Measurements from ENCODE around the gene DAAM2. TPM values are rescaled to one million over a fixed set of nuclear protein-coding genes. Genes with fewer than 3 reads are reported as not detected.

The DAAM2 gene
- total RNA-seq, 1 experiment from 2014 or later: 1.6 TPM

DNA sequence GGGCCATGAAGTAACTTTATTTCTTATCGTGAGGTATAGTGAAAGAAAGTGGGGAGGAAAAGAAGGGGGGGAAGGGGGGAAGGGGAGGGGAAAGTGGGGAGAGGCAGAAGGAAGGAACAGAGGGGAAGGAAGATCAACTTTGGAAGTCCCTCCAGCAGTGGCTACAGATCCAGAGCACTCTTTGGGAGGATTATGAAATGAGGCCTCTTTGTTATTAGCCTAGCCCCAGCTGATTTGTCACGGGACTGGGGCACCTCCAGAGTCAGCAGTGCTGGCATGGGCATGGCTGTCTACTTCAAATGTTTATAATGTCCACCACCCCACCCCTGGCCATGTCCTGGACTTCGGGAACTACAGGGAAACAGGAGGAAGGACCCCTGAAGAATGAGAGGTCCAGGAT lies 134.5 kb downstream of the DAAM2 start:
- peak; percentile 33 for DNase-seq (ENCODE audit: low read depth)

DNA sequence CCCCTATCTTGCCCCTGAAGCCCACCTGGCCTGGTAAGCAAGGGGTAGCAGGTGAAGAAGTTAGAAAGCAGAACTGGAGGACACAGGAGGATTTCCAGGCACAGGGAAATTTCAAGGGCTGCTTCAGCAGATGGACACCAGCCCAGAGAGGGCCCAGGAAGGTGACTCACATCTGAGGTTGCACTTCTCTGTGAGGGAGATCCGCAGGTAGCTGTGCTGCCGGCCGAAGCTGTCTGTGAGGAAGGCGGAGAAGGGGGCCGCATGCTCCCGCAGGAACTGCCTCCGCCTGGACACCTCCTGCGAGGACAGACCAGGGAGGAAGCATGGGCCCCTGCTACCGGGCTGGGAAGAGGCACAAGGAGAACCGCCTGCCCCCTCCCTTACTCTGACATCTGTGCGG lies 135.0 kb downstream of the DAAM2 start:
- peak; percentile 67 for DNase-seq (ENCODE audit: low read depth)

DNA sequence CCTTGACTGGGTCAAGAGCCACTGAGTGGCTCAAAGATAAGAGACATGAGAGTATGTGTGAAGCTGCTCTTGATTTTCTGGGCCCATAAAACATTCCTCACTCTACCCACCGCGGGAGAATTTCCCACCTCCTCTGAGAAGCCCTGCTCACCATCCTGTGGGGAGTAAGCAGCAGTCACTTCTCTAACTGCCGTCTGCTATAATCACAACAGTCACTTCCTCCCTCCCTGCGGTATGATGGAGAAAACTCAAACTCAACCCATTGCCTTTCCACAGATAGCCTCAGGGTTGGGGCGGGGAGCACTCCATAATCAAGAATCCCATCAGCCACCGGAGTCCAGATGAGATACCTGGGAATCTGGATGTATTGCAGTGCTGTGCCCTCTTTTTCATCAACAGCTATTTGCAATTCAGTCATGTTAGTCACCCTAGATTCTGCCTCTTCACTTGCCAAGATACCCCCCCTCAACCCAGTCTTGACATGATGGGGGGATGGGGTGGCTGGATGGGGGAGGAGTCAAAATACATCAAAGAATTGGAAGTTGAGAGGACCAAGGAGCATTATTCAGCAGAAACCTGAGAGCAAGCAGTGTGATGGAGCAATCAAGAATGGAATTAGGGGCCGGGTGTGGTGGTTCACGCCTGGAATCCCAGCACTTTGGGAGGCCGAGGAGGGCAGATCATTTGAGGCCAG lies 137.0 kb downstream of the DAAM2 start:
- DNase-seq (ENCODE audit: low read depth): peak; percentile 45

DNA sequence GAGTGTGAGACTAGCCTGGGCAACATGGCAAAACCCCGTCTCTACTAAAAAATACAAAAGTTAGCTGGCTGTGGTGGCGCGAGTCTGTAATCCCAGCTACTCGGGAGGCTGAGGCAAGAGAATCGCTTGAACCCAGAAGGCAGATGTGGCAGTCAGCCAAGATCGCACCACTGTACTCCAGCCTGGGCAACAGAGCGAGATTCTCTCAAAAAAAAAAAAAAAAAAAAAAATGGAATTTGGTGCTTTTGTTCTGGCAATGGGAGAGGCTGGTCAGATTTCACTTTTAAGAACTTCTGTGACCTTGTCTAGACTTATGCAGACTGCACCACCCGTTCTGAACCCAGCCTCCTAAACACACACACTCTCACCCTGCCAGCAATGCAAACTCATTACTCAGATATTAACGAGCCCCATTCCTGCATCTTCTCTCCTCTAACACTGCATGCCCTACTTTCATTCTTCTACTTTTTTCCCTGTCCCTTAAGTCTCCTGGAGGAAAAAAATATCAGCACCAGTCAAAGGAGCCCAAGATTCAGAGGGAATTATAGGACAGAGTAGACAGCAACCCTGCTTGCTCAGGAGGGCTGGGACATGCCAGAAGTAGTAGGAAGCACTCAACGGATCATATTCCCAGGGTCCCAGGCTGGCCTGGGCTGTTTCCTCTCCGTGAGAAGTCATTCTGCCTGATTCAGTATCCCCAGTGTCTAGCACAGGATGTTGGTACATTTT lies 137.7 kb downstream of the DAAM2 start:
- DNase-seq (ENCODE audit: low read depth): peak; percentile 58

DNA sequence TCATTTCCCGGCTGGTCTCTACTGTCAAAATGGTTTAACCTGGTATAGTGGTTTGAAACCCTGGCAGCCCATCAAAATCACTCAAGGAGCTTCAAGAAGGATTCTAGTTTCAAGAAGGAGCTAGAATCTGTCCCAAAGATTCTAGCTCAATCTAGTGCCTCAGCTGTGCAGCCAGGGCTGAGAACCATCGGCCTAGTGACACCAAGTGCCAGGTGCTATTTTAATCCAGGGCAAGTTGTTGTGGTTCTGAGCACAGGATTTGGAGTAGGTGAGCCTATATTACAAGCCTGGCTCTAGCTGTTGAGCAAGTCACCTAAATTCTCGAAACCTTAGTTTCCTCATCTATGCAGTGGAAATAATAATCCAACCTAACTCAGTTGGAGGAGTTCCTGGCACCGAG lies 138.4 kb downstream of the DAAM2 start:
- DNase-seq (ENCODE audit: low read depth): no peak

DNA sequence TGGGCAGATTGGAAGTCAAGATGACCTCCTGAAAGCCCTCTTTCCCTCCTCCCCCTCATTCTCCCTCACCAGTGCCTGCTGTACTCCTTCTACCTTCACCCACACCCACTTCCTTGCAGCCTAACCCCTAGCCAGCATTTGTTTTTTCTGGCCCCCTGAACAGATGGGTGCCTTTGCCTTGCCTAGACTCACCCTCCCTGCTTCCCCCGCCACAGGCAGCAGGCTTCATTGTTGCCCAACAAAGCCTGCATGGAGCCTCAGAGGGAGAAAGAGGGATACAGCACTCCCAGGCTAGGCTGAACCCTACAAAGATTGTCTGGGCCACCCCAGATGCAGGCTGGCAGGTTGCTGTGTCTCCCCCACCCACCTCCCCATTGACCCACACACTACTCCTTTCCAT lies 139.4 kb downstream of the DAAM2 start:
- no peak for DNase-seq (ENCODE audit: low read depth)

DNA sequence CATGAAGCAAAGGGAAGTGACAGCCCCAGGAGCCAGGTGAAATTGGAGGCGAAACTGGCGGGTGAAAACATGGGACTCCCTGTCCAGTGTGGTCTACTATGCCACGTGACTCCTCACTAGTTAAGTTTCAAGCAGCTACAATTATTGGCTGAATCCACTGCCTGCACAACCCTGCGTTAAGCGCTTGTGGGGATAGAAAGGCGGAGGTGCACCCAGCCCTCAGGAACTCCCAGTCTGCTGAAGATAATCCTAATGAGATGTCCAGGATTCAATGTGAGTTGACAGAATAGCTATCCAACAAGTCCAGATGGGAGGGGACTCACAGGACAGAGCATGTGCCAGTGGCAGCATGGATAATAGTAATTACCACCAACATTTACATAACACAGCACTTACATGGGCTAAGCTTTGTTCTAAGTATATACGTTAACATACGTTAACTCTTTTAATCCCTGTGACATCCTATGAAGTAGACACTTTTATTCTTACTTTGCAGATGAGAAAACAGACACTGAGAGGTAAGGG lies 140.3 kb downstream of the DAAM2 start:
- no peak for DNase-seq (ENCODE audit: low read depth)

DNA sequence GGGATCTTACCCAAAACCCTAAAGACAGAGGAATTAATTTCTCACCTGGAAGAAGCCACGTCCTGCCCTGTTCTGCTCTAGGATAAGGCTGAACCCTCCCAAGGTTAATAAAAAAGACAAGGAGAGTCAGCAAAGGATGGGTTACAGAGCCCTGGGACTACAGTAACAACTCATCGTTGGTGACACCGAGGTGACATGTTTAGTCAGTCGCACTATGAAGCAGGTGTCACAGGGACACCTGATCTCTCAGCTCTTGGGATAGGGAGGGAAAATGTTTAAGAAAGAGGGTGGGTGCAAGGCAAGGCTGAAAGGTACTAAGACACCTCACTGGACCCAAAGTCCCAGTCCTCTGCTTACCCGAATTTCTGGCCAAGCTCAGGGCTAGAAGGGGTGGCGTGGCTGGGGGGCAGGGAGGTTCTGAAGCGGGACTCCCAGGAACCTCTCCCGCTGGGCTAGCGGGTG lies 141.5 kb downstream of the DAAM2 start:
- no peak for DNase-seq (ENCODE audit: low read depth)

DNA sequence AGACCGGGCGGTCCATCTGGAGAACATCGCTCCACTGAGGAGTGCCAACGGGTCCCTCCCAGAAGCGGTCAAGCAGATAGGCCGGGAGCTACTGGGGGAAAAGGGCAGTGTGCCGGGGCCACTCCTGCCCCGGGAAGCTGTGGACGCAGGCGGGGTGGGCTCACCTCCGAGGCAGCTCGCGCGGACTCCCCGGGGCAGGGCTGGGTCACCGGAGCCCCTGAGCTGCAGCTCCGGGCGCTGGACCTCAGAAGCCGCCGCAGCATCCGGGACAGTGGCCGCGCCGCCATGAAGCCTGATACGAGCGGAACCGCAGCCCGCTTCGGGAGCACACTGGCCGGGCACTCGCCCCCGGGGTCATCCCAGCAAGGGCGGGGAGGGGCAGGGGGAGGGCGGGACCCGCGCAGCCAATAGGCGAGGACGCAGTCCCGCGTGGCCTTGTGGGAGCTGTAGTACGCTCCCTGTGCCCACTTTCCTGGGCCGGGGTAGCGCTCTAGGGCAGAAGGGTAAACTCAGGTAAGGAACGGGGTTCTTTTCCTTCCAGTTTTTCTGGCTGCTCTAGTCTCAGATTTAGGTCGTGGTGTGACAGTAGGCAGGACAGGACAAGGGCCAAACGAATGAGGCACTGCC lies 142.1 kb downstream of the DAAM2 start, which contains the start of gene MOCS1:
TSS of gene MOCS1 (minus strand) at position 332 of the 627 bp plus-strand sequence. CDS start at position 287, 45 bp downstream.
- DNase-seq (ENCODE audit: low read depth): peak; percentile 47

DNA sequence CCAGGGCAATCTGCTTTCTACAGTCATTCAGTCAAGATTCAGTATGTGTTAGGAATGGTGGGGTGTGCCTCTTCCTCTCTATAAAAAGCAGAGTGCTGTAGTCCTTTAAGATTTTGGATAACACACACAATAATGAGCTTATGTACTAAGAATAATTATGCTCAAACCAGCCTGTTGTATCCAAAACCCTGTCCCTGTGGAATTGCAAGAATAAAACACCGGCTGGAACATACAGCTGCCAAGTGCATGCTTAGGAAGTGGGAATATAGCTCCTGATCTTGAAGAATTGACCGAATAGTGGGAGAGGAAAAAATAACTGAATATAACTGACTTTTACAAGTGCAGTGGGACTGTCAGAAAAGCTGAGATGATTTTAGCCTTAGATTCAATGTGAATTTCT lies 143.1 kb downstream of the DAAM2 start:
- DNase-seq (ENCODE audit: low read depth): no peak

DNA sequence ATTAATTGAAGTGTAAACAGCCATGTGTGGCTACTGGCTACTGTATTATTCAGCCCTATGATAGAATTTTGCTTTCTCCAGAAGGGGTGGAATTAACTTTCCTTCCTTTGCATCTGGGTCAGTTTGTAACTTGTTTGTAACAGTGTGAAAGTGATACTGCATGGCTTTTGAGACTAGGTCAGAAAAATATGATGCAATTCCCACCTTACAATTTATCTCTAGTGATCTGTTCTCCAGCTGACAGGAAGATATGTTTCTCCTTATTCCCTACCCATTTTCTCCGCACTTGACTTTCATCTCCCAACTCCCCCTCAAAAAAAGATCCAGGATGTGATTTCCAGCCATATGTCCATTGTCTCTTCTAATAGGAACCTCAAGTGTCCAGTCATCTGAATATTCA lies 144.7 kb downstream of the DAAM2 start:
- DNase-seq (ENCODE audit: low read depth): no peak

DNA sequence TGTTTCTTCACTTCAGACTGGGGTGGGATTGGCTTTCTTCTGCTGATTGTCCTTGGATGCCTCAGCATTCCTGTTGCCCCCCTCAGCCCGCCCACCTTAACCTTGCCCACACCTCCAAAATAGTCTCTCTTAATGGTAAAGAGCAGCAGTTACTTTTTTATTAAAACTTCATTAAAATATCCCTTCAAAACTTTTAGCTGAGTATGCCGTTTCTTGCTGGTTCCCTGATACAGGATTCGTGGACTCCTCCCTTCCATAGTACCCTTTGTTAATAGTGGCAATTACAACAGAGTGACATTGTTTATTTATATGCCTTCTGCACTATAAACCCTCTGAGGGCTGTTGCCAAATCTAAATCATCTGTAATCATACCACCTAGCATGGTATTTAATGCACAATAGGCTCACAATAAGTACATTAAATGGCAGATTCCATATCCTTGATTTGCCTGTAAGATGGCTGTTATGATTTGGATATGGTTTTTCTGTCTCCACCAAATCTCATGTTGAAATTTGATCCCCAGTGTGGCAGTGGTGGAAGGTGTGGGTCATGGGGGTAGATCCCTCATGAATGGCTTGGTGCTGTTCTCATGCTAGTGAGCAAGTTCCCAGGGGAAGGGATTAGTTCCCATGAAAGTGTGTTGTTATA lies 145.6 kb downstream of the DAAM2 start:
- DNase-seq (ENCODE audit: low read depth): no peak

DNA sequence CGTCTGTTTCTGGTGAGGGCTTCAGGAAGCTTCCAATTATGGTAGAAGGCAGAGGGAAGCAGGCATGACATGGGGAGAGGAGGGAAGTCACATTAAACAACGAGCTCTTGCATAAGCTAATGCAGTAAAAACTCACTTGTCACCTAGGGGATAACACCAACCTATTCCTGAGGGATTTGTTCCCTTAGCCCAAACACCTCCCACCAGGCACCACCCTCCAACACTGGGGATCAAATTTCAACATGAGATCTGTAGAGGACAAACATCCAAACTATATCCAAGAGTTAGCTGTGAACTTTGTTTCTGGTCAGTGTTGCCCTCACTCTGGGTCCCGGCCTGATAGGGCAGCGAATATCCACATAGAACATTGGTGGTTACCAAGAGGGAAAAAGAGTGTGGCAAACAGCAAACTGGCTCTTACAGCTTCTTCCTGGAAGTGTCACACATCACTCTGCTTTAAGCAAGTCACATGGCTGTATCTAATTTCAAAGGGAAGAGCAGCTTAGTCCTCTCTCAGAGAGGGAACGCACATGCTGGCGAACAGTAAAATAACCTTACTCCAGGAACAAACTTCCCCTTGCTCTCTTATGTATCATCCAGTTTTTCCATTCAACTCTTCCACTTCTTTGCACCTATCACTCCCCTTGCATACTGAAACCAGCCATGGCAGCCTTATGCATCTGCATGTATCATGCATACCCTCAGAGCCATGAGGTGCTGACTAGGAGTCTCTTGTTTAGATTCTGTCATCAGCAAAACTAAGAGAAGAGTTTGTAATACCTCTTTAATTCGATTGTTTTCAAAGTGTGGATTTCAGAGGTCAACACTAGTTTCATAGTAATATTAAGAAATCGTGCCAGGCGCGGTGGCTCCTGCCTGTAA lies 146.8 kb downstream of the DAAM2 start:
- DNase-seq (ENCODE audit: low read depth): no peak

DNA sequence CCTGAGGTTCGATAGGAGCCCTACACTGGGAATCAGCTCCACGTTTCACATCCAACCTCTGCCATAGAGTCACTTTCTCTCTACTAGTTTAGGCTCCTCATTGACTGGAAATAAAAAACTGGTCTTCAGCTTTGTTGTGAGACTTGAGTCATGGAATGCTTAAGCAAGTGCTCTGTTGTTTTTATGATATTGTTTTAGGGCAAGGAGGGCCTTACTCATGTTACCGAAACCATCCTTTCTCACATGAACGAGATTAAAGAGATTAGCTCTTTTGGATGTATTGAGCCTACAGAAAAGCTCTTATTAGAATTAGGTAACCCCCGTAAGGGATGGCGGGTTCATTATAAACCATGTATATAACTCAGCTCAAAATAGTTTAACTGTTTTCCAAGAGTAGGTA lies 149.0 kb downstream of the DAAM2 start:
- no peak for DNase-seq (ENCODE audit: low read depth)

DNA sequence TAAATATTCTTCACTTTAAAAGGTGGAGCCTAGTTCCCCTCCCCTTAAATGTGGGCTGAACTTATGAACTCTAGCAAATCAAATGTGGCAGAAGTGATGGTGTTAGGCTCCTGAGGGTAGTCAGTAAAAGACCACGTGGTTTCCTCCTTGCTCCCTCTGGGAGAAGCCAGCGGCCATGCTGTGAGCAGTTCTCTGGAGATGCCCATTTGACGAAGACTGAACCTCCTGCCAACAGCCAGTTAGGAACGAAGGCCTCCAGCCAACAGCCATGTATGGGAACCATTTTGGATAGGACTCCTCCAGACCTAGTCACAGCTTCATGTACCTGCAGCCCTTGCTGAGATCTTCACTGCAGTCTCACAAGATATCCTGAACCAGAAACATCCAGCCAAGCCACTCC lies 149.6 kb downstream of the DAAM2 start:
- DNase-seq (ENCODE audit: low read depth): no peak

DNA sequence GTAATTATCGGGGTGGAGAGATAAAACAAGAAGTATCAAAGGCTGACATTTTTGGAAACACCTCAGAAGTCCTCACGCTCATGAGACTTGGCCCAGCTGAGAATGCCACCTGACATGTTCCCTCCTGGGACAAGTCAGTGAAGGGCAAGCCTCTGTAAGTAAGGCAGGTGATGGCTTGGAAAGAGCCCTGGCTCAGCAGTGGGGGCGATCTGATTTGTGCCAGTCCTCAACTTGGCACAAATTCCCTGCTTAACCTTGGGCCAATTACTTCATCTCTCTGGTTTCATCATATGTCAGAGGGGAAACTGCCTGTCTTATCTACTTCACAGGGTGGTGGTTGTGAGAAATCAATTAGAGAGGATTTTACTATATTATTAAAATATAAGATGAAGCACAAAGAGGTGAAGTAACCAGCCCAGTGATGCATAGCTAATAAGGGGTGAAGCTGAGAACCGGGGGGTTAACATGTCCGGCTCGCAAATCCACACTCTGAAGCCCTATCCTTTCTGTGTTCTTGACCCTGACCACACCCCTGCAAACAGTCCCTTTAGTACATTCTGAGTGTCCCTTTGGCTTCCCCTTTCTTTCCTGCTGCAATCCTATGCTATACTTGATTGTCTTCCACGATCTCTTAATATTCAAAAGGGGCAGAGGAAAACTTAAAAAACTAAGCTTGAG lies 150.9 kb downstream of the DAAM2 start:
- no peak for DNase-seq (ENCODE audit: low read depth)

DNA sequence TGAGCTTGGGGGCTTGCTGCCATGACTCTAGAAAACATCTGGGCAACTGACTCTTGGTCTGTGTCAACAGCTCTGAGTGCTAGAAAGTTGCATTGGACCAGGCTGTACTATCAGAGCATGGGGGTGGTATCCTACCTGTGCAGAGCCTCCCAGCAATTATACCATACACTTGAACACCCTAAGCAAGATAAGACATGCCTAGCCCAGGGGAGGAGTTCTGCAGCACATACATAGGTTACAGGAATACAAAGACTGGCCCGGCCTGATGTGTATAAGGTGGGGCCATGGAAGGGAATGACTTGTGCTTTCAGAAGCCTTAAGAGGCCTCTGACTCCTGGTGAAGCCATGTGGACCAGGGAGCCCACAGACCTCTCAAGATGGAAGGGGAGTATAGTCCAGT lies 153.4 kb downstream of the DAAM2 start:
- no peak for DNase-seq (ENCODE audit: low read depth)

DNA sequence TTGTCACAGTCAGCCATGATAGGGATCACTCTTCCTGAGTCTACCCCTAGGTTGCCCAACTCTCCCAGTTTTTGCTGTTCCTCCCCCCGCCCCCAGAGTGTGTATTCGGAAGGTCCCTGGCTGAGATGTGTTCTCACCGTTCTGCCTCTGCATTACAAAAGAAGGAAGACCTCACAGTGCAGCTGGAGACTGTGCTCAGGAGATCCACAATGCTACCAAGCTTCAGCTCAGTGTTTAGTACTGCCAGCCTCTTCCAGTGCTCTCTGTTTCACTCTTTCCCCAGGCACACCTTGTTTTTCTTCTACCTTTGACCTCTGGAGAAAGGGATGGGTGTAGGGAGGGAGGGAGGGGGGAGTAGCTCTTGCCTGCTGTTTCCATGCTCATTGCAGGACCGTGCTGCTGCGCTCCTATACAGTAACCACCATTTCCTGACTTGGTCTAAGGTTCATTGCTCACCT lies 155.5 kb downstream of the DAAM2 start:
- DNase-seq (ENCODE audit: low read depth): no peak

DNA sequence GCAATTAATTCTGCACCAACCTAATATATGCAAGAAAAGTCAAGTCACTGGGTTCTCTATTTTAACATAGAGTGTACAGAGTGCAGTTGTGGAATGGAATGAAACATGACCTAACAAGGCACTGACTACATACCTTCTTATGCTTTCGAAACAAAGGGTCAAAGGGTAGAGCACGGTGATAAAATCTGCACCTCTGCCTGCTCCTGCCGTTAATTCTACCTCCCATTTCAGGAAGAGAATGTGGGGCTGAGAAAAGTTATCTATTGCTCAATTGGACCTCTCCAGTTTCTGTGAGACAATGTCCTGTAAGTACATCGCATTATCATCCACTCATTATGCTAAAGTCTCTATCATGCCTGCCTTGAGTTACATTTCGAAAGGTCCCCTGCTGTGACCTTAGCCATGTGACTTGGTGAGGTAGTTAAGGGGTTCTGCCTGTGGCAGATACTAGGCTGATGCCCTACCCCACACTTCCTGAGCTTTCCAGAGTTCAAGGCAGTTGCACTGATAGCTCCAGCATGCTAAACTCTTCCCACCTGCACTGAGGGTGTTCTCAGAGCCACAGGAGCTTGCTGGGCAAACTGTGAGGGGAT lies 156.1 kb downstream of the DAAM2 start:
- DNase-seq (ENCODE audit: low read depth): no peak
